HEK293 (cell line): ENCODE results near the gene PTH1R.

Source experiments
- TCF7L2 ChIP-seq: IDR thresholded peaks from 2 replicates; pipeline ENCODE4 v1.6.1; 2011; ENCODE audit warnings: low read depth, mild to moderate bottlenecking, inconsistent platforms, low read length, moderate library complexity, borderline replicate concordance
- ZBTB7A ChIP-seq: fragments of 450-650 bp; formaldehyde crosslinking; IDR thresholded peaks from 2 replicates; pipeline ENCODE4 v1.5.1; 2016; ENCODE audit warnings: low read depth, missing biosample characterization, missing genetic modification characterization
- ZNF37A ChIP-seq: fragments of 450-650 bp; IDR thresholded peaks from 2 replicates; pipeline ENCODE4 v1.5.1; 2018; ENCODE audit warnings: missing biosample characterization, missing genetic modification characterization
- ZNF555 ChIP-seq: fragments of 450-650 bp; formaldehyde crosslinking; conservative IDR thresholded peaks from 2 replicates; pipeline ENCODE4 v1.5.1; 2017; ENCODE audit warnings: missing biosample characterization, mild to moderate bottlenecking, missing genetic modification characterization, inconsistent platforms
- ZNF558 ChIP-seq: fragments of 450-650 bp; formaldehyde crosslinking; IDR thresholded peaks from 2 replicates; pipeline ENCODE4 v1.5.1; 2016; ENCODE audit warnings: missing biosample characterization, missing genetic modification characterization
- ZSCAN30 ChIP-seq: fragments of 450-650 bp; IDR thresholded peaks from 2 replicates; pipeline ENCODE4 v1.5.1; 2018; ENCODE audit warnings: missing biosample characterization, mild to moderate bottlenecking, missing genetic modification characterization, moderate library complexity
- TF ChIP-seq, protein P1 (sequence below): fragments of 450-650 bp; formaldehyde crosslinking; IDR thresholded peaks from 2 replicates; pipeline ENCODE4 v1.5.1; 2016; ENCODE audit warnings: missing biosample characterization, missing genetic modification characterization
- TF ChIP-seq, protein P2 (sequence below): fragments of 450-650 bp; formaldehyde crosslinking; IDR thresholded peaks from 2 replicates; pipeline ENCODE4 v1.5.1; 2016; ENCODE audit warnings: missing biosample characterization, missing genetic modification characterization

DNA sequence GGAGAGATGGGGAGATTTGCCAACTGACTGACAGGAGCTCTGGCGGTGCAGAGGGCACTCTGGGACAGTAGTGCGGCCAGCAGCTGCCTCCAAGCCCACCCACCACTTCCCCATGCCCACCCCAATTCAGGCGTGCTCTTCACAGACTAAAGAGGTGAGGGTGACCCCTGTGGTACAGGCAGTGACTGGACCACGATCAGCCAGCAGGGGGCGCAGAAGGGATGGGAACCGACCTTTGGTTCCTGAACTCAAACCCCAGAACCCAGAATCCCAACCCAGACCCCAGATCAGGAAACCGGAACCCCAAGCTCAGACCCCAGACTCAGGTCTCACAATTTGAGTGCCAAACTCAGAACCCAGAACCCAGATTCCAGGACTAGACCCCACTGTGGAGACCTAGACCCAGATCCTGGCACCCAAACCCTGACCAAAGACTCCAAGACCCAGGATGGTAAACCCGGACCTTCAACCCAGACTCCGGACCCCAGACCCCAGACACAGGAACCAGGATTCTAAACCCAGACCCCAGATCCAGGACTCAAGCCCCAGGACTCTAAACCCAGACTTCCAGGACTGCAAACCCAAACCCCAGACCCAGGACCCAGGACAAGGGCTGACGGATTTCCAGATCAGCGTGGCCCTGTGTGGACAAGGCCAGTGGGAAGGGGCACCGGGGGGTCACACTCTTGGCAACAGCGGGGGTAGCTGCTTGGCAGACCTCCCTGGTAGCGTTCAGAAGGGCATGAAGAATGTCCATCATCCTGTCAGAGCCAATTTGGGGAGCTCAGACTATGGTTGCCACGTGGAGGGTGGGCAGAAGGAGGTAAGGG is 10.6 kb upstream of the PTH1R start:
- TF ChIP-seq ZSCAN30 (no peak), ZBTB7A (tag by site-specific recombination) (no peak), ZNF555 (no peak), ZNF37A (tag by site-specific recombination) (no peak), ZNF558 (tag by site-specific recombination) (no peak), TCF7L2 (no peak)
- TF ChIP-seq, protein P1, sequence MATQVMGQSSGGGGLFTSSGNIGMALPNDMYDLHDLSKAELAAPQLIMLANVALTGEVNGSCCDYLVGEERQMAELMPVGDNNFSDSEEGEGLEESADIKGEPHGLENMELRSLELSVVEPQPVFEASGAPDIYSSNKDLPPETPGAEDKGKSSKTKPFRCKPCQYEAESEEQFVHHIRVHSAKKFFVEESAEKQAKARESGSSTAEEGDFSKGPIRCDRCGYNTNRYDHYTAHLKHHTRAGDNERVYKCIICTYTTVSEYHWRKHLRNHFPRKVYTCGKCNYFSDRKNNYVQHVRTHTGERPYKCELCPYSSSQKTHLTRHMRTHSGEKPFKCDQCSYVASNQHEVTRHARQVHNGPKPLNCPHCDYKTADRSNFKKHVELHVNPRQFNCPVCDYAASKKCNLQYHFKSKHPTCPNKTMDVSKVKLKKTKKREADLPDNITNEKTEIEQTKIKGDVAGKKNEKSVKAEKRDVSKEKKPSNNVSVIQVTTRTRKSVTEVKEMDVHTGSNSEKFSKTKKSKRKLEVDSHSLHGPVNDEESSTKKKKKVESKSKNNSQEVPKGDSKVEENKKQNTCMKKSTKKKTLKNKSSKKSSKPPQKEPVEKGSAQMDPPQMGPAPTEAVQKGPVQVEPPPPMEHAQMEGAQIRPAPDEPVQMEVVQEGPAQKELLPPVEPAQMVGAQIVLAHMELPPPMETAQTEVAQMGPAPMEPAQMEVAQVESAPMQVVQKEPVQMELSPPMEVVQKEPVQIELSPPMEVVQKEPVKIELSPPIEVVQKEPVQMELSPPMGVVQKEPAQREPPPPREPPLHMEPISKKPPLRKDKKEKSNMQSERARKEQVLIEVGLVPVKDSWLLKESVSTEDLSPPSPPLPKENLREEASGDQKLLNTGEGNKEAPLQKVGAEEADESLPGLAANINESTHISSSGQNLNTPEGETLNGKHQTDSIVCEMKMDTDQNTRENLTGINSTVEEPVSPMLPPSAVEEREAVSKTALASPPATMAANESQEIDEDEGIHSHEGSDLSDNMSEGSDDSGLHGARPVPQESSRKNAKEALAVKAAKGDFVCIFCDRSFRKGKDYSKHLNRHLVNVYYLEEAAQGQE = no peak
- TF ChIP-seq, protein P2, sequence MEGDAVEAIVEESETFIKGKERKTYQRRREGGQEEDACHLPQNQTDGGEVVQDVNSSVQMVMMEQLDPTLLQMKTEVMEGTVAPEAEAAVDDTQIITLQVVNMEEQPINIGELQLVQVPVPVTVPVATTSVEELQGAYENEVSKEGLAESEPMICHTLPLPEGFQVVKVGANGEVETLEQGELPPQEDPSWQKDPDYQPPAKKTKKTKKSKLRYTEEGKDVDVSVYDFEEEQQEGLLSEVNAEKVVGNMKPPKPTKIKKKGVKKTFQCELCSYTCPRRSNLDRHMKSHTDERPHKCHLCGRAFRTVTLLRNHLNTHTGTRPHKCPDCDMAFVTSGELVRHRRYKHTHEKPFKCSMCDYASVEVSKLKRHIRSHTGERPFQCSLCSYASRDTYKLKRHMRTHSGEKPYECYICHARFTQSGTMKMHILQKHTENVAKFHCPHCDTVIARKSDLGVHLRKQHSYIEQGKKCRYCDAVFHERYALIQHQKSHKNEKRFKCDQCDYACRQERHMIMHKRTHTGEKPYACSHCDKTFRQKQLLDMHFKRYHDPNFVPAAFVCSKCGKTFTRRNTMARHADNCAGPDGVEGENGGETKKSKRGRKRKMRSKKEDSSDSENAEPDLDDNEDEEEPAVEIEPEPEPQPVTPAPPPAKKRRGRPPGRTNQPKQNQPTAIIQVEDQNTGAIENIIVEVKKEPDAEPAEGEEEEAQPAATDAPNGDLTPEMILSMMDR = peak; percentile 58; the same call in 1 of the 2 replicates
